Measurements from ENCODE around the gene RASAL2. TPM values are rescaled to one million over a fixed set of nuclear protein-coding genes. Genes with fewer than 3 reads are reported as not detected.

Gene RASAL2
- total and polyA plus RNA-seq, 9 of the 15 experiments (the other 6 are each of a cell fraction or from before 2014, with no cell fraction given) = 0.13 to 1.0 (median 0.62) TPM

- intact Hi-C loops (cut with micrococcal nuclease) = no loop called here
- no peaks in the 10 kb centered on the region for H3K9me1 ChIP-seq (ENCODE audit: control insufficient read depth, insufficient read depth, low read length)
- peaks cover 0 to 4% of the 10 kb centered on the region in 2 experiments; a peak in 1 of 5 replicates for H3K27me3 ChIP-seq (ENCODE audit: control insufficient read depth in 2 of 2, insufficient read depth in 2 of 2, low read length in 2 of 2)
- no peaks in the 10 kb centered on the region for H3K4me1 ChIP-seq (replicated peaks in 1 of 2; ENCODE audit: control insufficient read depth in 2 of 2, insufficient read depth in 2 of 2, low read length in 2 of 2)
- H3K36me3 ChIP-seq (ENCODE audit: control insufficient read depth, insufficient read depth, low read length) = no peaks in the 10 kb centered on the region
- in situ Hi-C loops (cut with MboI) = no loop called here
- ChIA-PET POLR2A (interaction anchor here (1.1 kb wide), 1 partner anchor 16 kb away, joined by 3 read pairs; no protein-coding TSS in a partner anchor), CTCF (ENCODE audit: low intra/inter-chr PET ratio) (no interaction called here)
- no TSS peak for BruUV-seq (replicated peaks)
- H3K9me3 ChIP-seq (replicated peaks; ENCODE audit: control insufficient read depth, insufficient read depth, low read depth, low read length) = no peaks in the 10 kb centered on the region
- FAIRE-seq (no peak), DNase-seq (ENCODE audit: extremely low read depth in 1 of 4, low spot score in 3 of 4) (no peak), ATAC-seq (no peak)
- H3K4me2 ChIP-seq (ENCODE audit: insufficient read depth, low read length) = no peak overlapping the region
- H3K79me2 ChIP-seq (ENCODE audit: control insufficient read depth, insufficient read depth, low read length) = no peaks in the 10 kb centered on the region
- no peak overlapping the region for H3K4me3 ChIP-seq
- no peaks in the 10 kb centered on the region for H4K20me1 ChIP-seq (replicated peaks; ENCODE audit: control insufficient read depth, insufficient read depth, low read length)
- no peak overlapping the region for H3K9ac ChIP-seq (ENCODE audit: insufficient read depth in 1 of 2, low read depth in 2 of 2, low read length in 2 of 2)
- WGBS (ENCODE audit: insufficient coverage, low coverage, missing lambda C conversion rate) = 0% methylated on average over 5 of the region's 5 CpGs
- no peak overlapping the region for H2AFZ ChIP-seq (ENCODE audit: low read depth, low read length)
- H3K27ac ChIP-seq (ENCODE audit: extremely low read depth, low read depth, low read length) = no peak overlapping the region
- TF ChIP-seq NCOR1 (IDR thresholded peaks at IDR 0.05) (no peak), TCFL5 (CRISPR knock-in tag; conservative IDR thresholded peaks at IDR 0.05) (no peak), RAD51 (IDR thresholded peaks at IDR 0.05; ENCODE audit: borderline replicate concordance, low read depth) (no peak), PHF8 (IDR thresholded peaks at IDR 0.05; ENCODE audit: borderline replicate concordance, low read length) (no peak), ZC3H8 (IDR thresholded peaks at IDR 0.05) (no peak), SRSF7 (optimal IDR thresholded peaks at IDR 0.05; ENCODE audit: low read depth, low read length) (no peak), ZNF76 (CRISPR knock-in tag; IDR thresholded peaks at IDR 0.05; ENCODE audit: borderline replicate concordance) (no peak), ZC3H11A (IDR thresholded peaks at IDR 0.05; ENCODE audit: low read depth, low read length) (no peak), TFAP4 (CRISPR knock-in tag; IDR thresholded peaks at IDR 0.05; ENCODE audit: borderline replicate concordance) (no peak), GTF3C2 (IDR thresholded peaks at IDR 0.05; ENCODE audit: borderline replicate concordance, extremely low read depth, insufficient read length) (no peak), CREBBP (IDR thresholded peaks at IDR 0.05; ENCODE audit: low read depth, low read length) (no peak), CREB5 (CRISPR knock-in tag; IDR thresholded peaks at IDR 0.05) (no peak), ESRRB (CRISPR knock-in tag; IDR thresholded peaks at IDR 0.05; ENCODE audit: borderline replicate concordance) (no peak), ZNF740 (CRISPR knock-in tag; IDR thresholded peaks at IDR 0.05) (no peak), ZNF740 (tag; IDR thresholded peaks at IDR 0.05) (no peak)
These were observed 376.6 kb downstream of the RASAL2 start for GRCh38 chr1:178470411-178470960.

Measured in K562 (cell line).